ENCODE measurements around the gene CYTH2.
"Not testable (repeated sequence)": the region's sequence is repeated elsewhere in the genome, so short reads cannot be mapped to it uniquely, and the experiment has no call there.

CYTH2 gene

GRCh38 chr19:48477067-48477685 is 8.0 kb downstream of the CYTH2 start:
- no peak for DNase-seq (ENCODE audit: low spot score)

- no peak for DNase-seq (ENCODE audit: low spot score)
Observed at GRCh38 chr19:48477698-48478338, 8.6 kb downstream of the CYTH2 start.

GRCh38 chr19:48478339-48479256 is 9.4 kb downstream of the CYTH2 start:
- DNase-seq (ENCODE audit: low spot score): no peak

DNA sequence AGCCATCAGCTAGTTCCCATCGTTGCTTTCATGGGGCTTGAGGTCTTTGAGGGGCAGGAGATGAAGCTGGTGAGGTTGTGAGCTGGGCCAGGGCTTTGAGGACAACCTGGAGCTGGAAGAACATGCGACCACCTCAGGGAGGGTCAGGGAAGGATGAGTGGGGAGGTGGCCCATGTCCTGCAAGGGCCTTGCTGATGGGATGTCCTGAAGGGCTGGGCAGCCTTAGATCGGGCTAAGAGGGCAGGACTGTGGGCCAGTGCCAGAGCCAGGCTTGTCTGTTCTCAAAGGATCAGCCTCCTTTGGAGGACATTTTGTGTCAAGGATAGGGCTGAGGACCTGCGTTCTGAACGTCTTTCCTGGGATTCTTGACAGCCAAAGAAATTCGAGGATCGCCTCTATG is 10.5 kb downstream of the CYTH2 start:
- DNase-seq (ENCODE audit: low spot score): no peak

GRCh38 chr19:48480183-48480557 is 11.0 kb downstream of the CYTH2 start:
- DNase-seq (ENCODE audit: low spot score): peak; percentile 28

DNA sequence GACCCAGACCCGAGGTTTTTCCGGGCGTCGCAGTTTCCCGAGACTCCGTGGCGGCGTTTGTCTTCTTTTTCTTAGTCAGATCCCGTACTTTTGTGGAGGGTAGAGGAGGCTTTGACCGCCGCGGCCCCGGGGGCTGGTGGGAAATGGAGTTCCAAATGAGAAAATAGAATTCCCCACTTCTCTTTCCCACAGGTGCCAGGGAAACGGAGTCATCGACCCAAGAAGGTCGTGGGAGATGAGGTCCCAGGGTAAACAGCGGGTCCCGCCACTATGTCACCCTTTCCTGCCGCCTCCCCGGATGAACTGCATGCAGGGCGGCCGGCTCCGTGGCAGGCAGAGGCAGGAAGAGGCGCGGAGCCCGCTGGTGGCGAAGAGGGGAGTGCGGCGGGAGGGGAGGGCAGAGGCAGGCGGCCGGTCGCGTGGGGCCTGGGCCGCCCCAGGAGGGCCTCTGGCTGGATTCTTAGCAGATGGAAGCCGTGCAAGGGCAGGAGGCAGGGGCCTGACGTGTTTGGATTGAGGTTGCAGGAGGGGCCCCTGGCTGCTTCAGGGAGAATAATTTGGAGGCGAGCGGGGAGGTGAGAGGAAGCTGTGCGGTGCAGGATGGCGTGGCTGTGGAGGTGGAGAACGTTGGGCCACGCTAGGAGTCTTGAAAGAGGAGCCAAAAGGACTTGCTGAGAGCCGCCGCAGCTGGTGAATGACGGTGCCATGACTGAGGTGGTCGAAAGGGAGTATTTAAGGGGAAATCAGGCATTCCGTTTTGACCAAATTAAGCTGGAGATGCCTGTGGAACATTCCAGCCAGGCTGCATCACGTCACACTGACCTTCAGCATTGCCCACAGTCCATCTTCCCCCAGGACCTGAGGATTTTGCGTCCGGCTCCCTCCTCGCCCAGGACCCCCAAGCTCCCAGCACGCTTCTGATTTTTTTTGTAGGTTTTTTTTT is 11.7 kb downstream of the CYTH2 start:
- DNase-seq (ENCODE audit: low spot score): peak; percentile 62

GRCh38 chr19:48481846-48482639 is 12.9 kb downstream of the CYTH2 start:
- DNase-seq (ENCODE audit: low spot score): no peak

- no peak for DNase-seq (ENCODE audit: low spot score)
Observed at GRCh38 chr19:48483301-48483700, 14.1 kb downstream of the CYTH2 start.

DNA sequence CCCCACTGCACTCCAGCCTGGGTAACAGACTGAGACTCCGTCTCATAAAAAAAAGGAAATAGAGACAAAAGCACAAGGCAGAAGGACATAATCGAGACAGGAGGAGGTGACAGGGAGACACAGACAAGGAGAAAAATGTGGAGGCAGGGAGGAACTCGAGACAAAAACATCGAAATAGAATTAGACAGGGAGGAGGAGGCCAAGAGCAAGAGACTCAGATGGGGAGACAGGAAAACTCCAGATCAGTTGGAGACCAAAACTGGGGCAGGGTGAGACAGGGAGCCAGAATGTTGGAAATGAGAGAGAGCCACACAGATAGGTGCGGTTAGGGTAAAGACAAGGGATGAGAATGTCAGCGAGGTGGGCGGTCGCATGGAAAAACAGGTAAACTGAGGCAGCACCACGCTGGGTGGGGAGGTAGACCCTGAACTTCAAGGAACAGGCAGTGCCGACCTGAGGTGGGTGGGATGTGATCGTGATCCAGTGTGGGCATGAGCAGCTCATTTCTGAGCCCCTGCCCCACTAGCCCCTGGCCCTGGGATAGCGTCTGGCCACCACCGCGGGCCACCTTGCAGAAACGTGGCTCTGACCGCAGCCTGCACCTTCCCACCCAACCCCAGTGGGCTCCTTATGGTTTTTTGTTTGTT is 15.2 kb downstream of the CYTH2 start:
- DNase-seq (ENCODE audit: low spot score): no peak

GRCh38 chr19:48484931-48485612 is 15.9 kb downstream of the CYTH2 start:
- no peak for DNase-seq (ENCODE audit: low spot score)

- DNase-seq (ENCODE audit: low spot score): not testable (repeated sequence)
Observed at GRCh38 chr19:48486706-48487105, 17.5 kb downstream of the CYTH2 start.

- DNase-seq (ENCODE audit: low spot score): no peak
Observed at GRCh38 chr19:48487544-48487943, 18.4 kb downstream of the CYTH2 start.

GRCh38 chr19:48487948-48488347 is 18.8 kb downstream of the CYTH2 start:
- DNase-seq (ENCODE audit: low spot score): no peak

DNA sequence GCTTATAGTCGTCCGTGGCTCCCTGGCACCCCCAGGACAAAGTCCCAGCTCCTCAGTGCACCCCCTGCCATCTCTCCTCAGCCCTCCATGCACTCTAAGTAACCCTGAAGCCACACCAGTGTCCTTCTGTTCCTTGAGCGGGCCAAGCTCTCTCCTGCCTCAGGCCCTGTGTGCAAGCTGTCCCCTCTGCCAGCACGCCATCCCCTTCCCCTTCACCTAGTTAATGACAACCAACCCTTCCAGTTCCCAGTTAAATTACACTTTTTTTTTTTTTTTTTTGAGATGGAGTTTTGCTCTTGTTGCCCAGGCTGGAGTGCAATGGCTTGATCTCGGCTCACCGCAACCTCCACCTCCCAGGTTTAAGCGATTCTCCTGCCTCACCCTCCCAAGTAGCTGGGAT is 19.3 kb downstream of the CYTH2 start:
- DNase-seq (ENCODE audit: low spot score): not testable (repeated sequence)

DNA sequence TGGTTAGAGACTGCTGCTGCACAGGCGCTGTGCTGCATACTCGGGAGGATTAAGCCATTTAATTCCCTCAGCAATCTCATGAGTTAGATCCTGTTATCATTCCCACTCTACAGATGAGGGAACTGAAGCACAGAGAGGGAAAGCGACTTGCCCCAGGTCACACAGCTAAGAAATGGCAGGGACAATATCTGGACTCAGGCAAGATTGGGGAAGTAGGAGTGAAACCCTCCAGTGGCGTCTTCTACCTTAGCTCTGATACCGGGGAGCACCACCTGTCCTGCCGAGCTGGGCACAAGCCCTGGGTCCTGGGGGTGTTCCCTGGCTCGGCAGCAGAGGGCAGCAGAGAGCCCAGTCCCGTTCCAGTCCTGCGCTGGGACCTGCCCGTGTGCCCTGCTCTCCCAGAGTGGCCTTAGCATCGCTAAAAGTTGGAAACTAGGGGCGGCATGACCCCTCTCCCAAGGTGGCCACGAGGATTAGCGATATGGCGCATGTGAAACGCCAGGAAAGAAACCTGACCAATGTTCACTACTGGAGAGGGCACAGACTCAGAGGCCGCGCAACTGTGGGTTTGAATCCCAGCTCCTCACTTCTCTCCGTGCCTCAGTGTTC is 20.5 kb downstream of the CYTH2 start:
- peak; percentile 69 for DNase-seq (ENCODE audit: low spot score)

GRCh38 chr19:48490981-48491792 is 22.0 kb downstream of the CYTH2 start:
- peak; percentile 60 for DNase-seq (ENCODE audit: low spot score)

GRCh38 chr19:48491793-48492123 is 22.6 kb downstream of the CYTH2 start:
- no peak for DNase-seq (ENCODE audit: low spot score)

GRCh38 chr19:48492925-48493717 is 24.0 kb downstream of the CYTH2 start:
- DNase-seq (ENCODE audit: low spot score): peak; percentile 80

All from CD4-positive, alpha-beta T cell treated with Interleukin-6 at 100 ng/mL for 8 hours (primary cell).